Putamen (tissue), 1 donor: ENCODE data around the gene RAPGEF4.
A peak's percentile ranks its signal among the peaks of the same experiment; 100 is the strongest.

Experiments used
- DNase-seq: peaks from one replicate; pipeline ENCODE4 v3.0.0-alpha.2; 2016; ENCODE audit warnings: low spot score

Gene RAPGEF4

GRCh38 chr2:172826522-172826921 is 90.9 kb downstream of the RAPGEF4 start:
- DNase-seq = no peak

- no peak for DNase-seq
Measured at GRCh38 chr2:172829229-172829628, 93.6 kb downstream of the RAPGEF4 start.

- no peak for DNase-seq
Measured at GRCh38 chr2:172830482-172830881, 94.8 kb downstream of the RAPGEF4 start.

GRCh38 chr2:172833898-172834297 is 98.3 kb downstream of the RAPGEF4 start:
- no peak for DNase-seq

- no peak for DNase-seq
Measured at GRCh38 chr2:172834881-172835280, 99.2 kb downstream of the RAPGEF4 start.

GRCh38 chr2:172836347-172836821 is 100.7 kb downstream of the RAPGEF4 start:
- DNase-seq = no peak

GRCh38 chr2:172836827-172837226 is 101.2 kb downstream of the RAPGEF4 start:
- DNase-seq = no peak

- DNase-seq = no peak
Measured at GRCh38 chr2:172839446-172839845, 103.8 kb downstream of the RAPGEF4 start.

- DNase-seq = no peak
Measured at GRCh38 chr2:172842511-172843265, 107.0 kb downstream of the RAPGEF4 start.

GRCh38 chr2:172843266-172843582 is 107.6 kb downstream of the RAPGEF4 start:
- DNase-seq = no peak

GRCh38 chr2:172843902-172844715 is 108.5 kb downstream of the RAPGEF4 start:
- DNase-seq = no peak

- DNase-seq = no peak
Measured at GRCh38 chr2:172845028-172845630, 109.5 kb downstream of the RAPGEF4 start.

- DNase-seq = no peak
Measured at GRCh38 chr2:172846551-172846950, 110.9 kb downstream of the RAPGEF4 start.

- no peak for DNase-seq
Measured at GRCh38 chr2:172847188-172847587, 111.5 kb downstream of the RAPGEF4 start.

- DNase-seq = no peak
Measured at GRCh38 chr2:172848519-172848918, 112.9 kb downstream of the RAPGEF4 start.

- no peak for DNase-seq
Measured at GRCh38 chr2:172849519-172850217, 114.0 kb downstream of the RAPGEF4 start.

- DNase-seq = no peak
Measured at GRCh38 chr2:172855588-172855987, 119.9 kb downstream of the RAPGEF4 start.

GRCh38 chr2:172856606-172857005 is 121.0 kb downstream of the RAPGEF4 start:
- DNase-seq = no peak

- no peak for DNase-seq
Measured at GRCh38 chr2:172858473-172858745, 122.8 kb downstream of the RAPGEF4 start.

- peak; percentile 26 for DNase-seq
Measured at GRCh38 chr2:172859581-172860335, 124.1 kb downstream of the RAPGEF4 start.

GRCh38 chr2:172860336-172860707 is 124.7 kb downstream of the RAPGEF4 start:
- no peak for DNase-seq

GRCh38 chr2:172861098-172861497 is 125.5 kb downstream of the RAPGEF4 start:
- no peak for DNase-seq
